H9 (cell line): Measurements from ENCODE around the gene MYRF. TPM values are rescaled to one million over a fixed set of nuclear protein-coding genes. Genes with fewer than 3 reads are reported as not detected.

Experiments used
- DNase-seq: peaks from one replicate; pipeline ENCODE4 v3.0.0-alpha.2; 2017
- H2AFZ ChIP-seq: one replicate; pipeline ENCODE4 v1.6.1; 2013; ENCODE audit warnings: mild to moderate bottlenecking, low read length, control low read depth, moderate library complexity
- H2AK5ac ChIP-seq: 2 replicates; pipeline ENCODE4 v1.6.1; 2013; ENCODE audit warnings: low read length, control low read depth, mixed read lengths; ENCODE audit not compliant: insufficient read length
- H2BK120ac ChIP-seq: one replicate; pipeline ENCODE4 v1.6.1; 2013; ENCODE audit warnings: low read depth, mild to moderate bottlenecking, low read length, control low read depth, inconsistent platforms; ENCODE audit not compliant: poor library complexity, severe bottlenecking
- H2BK12ac ChIP-seq: 2 replicates; pipeline ENCODE4 v1.6.1; 2013; ENCODE audit warnings: low read length, control low read depth, mixed read lengths, low read depth; ENCODE audit not compliant: insufficient read length
- H2BK15ac ChIP-seq: 2 replicates; pipeline ENCODE4 v1.6.1; 2013; ENCODE audit warnings: low read depth, low read length, control low read depth
- H2BK20ac ChIP-seq: one replicate; pipeline ENCODE4 v1.6.1; 2013; ENCODE audit warnings: low read depth, mild to moderate bottlenecking, low read length, control low read depth, inconsistent platforms; ENCODE audit not compliant: poor library complexity, severe bottlenecking
- H2BK5ac ChIP-seq: 2 replicates; pipeline ENCODE4 v1.6.1; 2013; ENCODE audit warnings: low read length, control low read depth, mixed read lengths; ENCODE audit not compliant: insufficient read length
- H3K14ac ChIP-seq: 2 replicates; pipeline ENCODE4 v1.6.1; 2013; ENCODE audit warnings: low read length, control low read depth; ENCODE audit not compliant: insufficient read depth
- H3K18ac ChIP-seq: 2 replicates; pipeline ENCODE4 v1.6.1; 2013; ENCODE audit warnings: low read depth, mild to moderate bottlenecking, mixed read lengths, low read length, control low read depth; ENCODE audit not compliant: insufficient read length
- H3K23ac ChIP-seq: 2 replicates; pipeline ENCODE4 v1.6.1; 2013; ENCODE audit warnings: low read length, control low read depth, mixed read lengths, low read depth; ENCODE audit not compliant: insufficient read length
- H3K23me2 ChIP-seq: 2 replicates; pipeline ENCODE4 v1.6.1; 2013; ENCODE audit warnings: low read depth, mild to moderate bottlenecking, mixed read lengths, low read length, control low read depth; ENCODE audit not compliant: insufficient read length, poor library complexity, severe bottlenecking
- H3K27ac ChIP-seq: 2 replicates; pipeline ENCODE4 v1.5.1; 2013; ENCODE audit warnings: low read length, control low read depth, mixed read lengths, low read depth; ENCODE audit not compliant: insufficient read length
- H3K27me3 ChIP-seq: 2 replicates; pipeline ENCODE4 v1.6.1; 2013; ENCODE audit warnings: low read length, control low read depth, inconsistent platforms; ENCODE audit not compliant: insufficient read depth
- H3K4ac ChIP-seq: 2 replicates; pipeline ENCODE4 v1.6.1; 2013; ENCODE audit warnings: low read depth, mild to moderate bottlenecking, control low read depth, inconsistent platforms, low read length, moderate library complexity
- H3K4me1 ChIP-seq: 2 replicates; pipeline ENCODE4 v1.6.1; 2013; ENCODE audit warnings: low read length, control low read depth, inconsistent platforms; ENCODE audit not compliant: insufficient read depth
- H3K4me2 ChIP-seq: 2 replicates; pipeline ENCODE4 v1.6.1; 2013; ENCODE audit warnings: low read length, control low read depth, mixed read lengths; ENCODE audit not compliant: insufficient read length, insufficient read depth
- H3K56ac ChIP-seq: 2 replicates; pipeline ENCODE4 v1.6.1; 2013; ENCODE audit warnings: low read depth, mild to moderate bottlenecking, mixed read lengths, low read length, control low read depth; ENCODE audit not compliant: insufficient read length
- H3K79me1 ChIP-seq: 2 replicates; pipeline ENCODE4 v1.6.1; 2013; ENCODE audit warnings: low read depth, mild to moderate bottlenecking, moderate library complexity, low read length, control low read depth, inconsistent platforms; ENCODE audit not compliant: insufficient read depth, poor library complexity, severe bottlenecking
- H3K79me2 ChIP-seq: 2 replicates; pipeline ENCODE4 v1.6.1; 2013; ENCODE audit warnings: low read length, control low read depth, inconsistent platforms; ENCODE audit not compliant: insufficient read depth
- H3K9ac ChIP-seq: 2 replicates; pipeline ENCODE4 v1.6.1; 2013; ENCODE audit warnings: low read length, control low read depth, mixed read lengths; ENCODE audit not compliant: insufficient read length; ENCODE audit errors: extremely low read depth
- H3K9me3 ChIP-seq: one replicate; pipeline ENCODE4 v1.6.1; 2013; ENCODE audit warnings: low read depth, low read length, inconsistent platforms; ENCODE audit not compliant: control insufficient read depth
- H3T11ph ChIP-seq: one replicate; pipeline ENCODE4 v1.6.1; 2013; ENCODE audit warnings: mild to moderate bottlenecking, low read length, control low read depth, inconsistent platforms
- H4K20me1 ChIP-seq: one replicate; pipeline ENCODE4 v1.6.1; 2013; ENCODE audit not compliant: control insufficient read depth, insufficient read length, insufficient read depth
- H4K5ac ChIP-seq: 2 replicates; pipeline ENCODE4 v1.6.1; 2013; ENCODE audit warnings: low read depth, mild to moderate bottlenecking, mixed read lengths, low read length, control low read depth; ENCODE audit not compliant: insufficient read length
- H4K8ac ChIP-seq: replicated peaks from 2 replicates; pipeline ENCODE4 v1.6.1; 2013; ENCODE audit warnings: low read length, control low read depth, mixed read lengths, low read depth; ENCODE audit not compliant: insufficient read length
- H4K91ac ChIP-seq: 2 replicates; pipeline ENCODE4 v1.6.1; 2013; ENCODE audit warnings: low read depth, mild to moderate bottlenecking, moderate library complexity, mixed read lengths, low read length, control low read depth; ENCODE audit not compliant: insufficient read length
- H3K27ac Mint-ChIP-seq, 3 experiments: 2 replicates in 2 of 3; 3 replicates in 1 of 3; pipeline ENCODE4 v1.8.0; 2020 to 2021; ENCODE audit warnings: mixed read lengths in 3 of 3, mild to moderate bottlenecking in 1 of 3, moderate library complexity in 1 of 3
- H3K27me3 Mint-ChIP-seq: 2 replicates; pipeline ENCODE4 v1.8.0; 2021; ENCODE audit warnings: low read depth, mild to moderate bottlenecking, moderate library complexity, mixed read lengths
- H3K36me3 Mint-ChIP-seq, 3 experiments: 2 replicates in 2 of 3; 3 replicates in 1 of 3; pipeline ENCODE4 v1.8.0; 2020 to 2021; ENCODE audit warnings: low read depth in 3 of 3, mixed read lengths in 3 of 3; ENCODE audit not compliant: insufficient read depth in 1 of 3
- H3K4me1 Mint-ChIP-seq, 2 experiments: 2 replicates each; pipeline ENCODE4 v1.8.0; 2020; ENCODE audit warnings: mixed read lengths in 2 of 2
- H3K4me3 Mint-ChIP-seq, 2 experiments: 2 replicates in 1 of 2; 3 replicates in 1 of 2; pipeline ENCODE4 v1.8.0; 2020 to 2021; ENCODE audit warnings: mild to moderate bottlenecking in 2 of 2, mixed read lengths in 2 of 2, moderate library complexity in 1 of 2
- H3K9me3 Mint-ChIP-seq, 2 experiments: 2 replicates in 1 of 2; 3 replicates in 1 of 2; pipeline ENCODE4 v1.8.0; 2020; ENCODE audit warnings: mild to moderate bottlenecking in 2 of 2, mixed read lengths in 2 of 2, moderate library complexity in 1 of 2
- CTCF ChIP-seq: fragments of 200-600 bp; sonication (generic); conservative IDR thresholded peaks from 3 replicates; pipeline ENCODE4 v1.8.0; 2021; ENCODE audit warnings: antibody characterized with exemption, mild to moderate bottlenecking
- WGBS: extraction: QIAGEN DNeasy Blood & Tissue Kit; methylation state at CpG from one replicate; pipeline ENCODE4 v1.1.7; 2013; ENCODE audit warnings: missing lambda C conversion rate, low lambda C conversion rate, mixed read lengths; ENCODE audit not compliant: insufficient read length; ENCODE audit errors: extremely low coverage; 5-methylcytosine and 5-hydroxymethylcytosine counted together
- total RNA-seq: library from RNA; stranded (reverse); gene quantifications from 2 replicates; pipeline ENCODE4 v1.2.1, GENCODE V29; 2021

Gene MYRF
- total RNA-seq, 1 experiment from 2014 or later, result 13.9 TPM

- Histone ChIP-seq H3K4me2 (no peak overlapping the region), H3K79me2 (no peaks in the 10 kb centered on the region), H3K9ac (no peak overlapping the region), H2BK20ac (no peak overlapping the region), H2BK12ac (no peak overlapping the region), H2AFZ (no peak overlapping the region), H4K20me1 (no peaks in the 10 kb centered on the region), H4K91ac (no peak overlapping the region), H3K4ac (no peak overlapping the region), H3K27ac (no peak overlapping the region), H3K79me1 (no peaks in the 10 kb centered on the region), H3K56ac (no peak overlapping the region), H3K27me3 (no peaks in the 10 kb centered on the region), H3K18ac (no peak overlapping the region), H3T11ph (no peak overlapping the region), H3K23ac (no peak overlapping the region), H3K4me1 (no peaks in the 10 kb centered on the region), H2AK5ac (no peak overlapping the region), H2BK120ac (no peak overlapping the region), H3K23me2 (no peaks in the 10 kb centered on the region), H2BK5ac (no peak overlapping the region), H4K5ac (no peak overlapping the region), H3K14ac (no peak overlapping the region), H4K8ac (no peak overlapping the region), H2BK15ac (no peak overlapping the region), H3K9me3 (no peaks in the 10 kb centered on the region)
- peaks cover 0 to 5% of the 10 kb centered on the region in 2 experiments; a peak in 1 of 4 replicates for H3K4me1 Mint-ChIP-seq
- TF ChIP-seq CTCF, result 0 out of 3 replicates have a peak, but pooled peaks have one; percentile 24
- no peaks in the 10 kb centered on the region; a peak in 1 of 5 replicates for H3K9me3 Mint-ChIP-seq
- no peak for DNase-seq
- WGBS, result no CpG with 5 or more reads among the region's 12 CpGs
- peak overlapping the region in 1 of 3 experiments; percentile 23; a peak in 1 of 7 replicates for H3K27ac Mint-ChIP-seq
- no peak overlapping the region for H3K4me3 Mint-ChIP-seq
- H3K27me3 Mint-ChIP-seq, result no peaks in the 10 kb centered on the region; the same call in 1 of the 2 replicates
- H3K36me3 Mint-ChIP-seq, result peaks cover 8 to 29% (median 15%) of the 10 kb centered on the region in 3 experiments; a peak in 6 of 7 replicates
Observed at GRCh38 chr11:61737131-61737530, 15.3 kb upstream of the MYRF start.
